Breast epithelium (tissue), 4 donors: ENCODE data around the gene SKA1. TPM values are rescaled to one million over a fixed set of nuclear protein-coding genes. Genes with fewer than 3 reads are reported as not detected.
"Not testable (repeated sequence)": the region's sequence is repeated elsewhere in the genome, so short reads cannot be mapped to it uniquely, and the experiment has no call there.

Experiments
- DNase-seq, 2 donors: peaks; one replicate each; pipeline ENCODE4 v3.0.0-alpha.2; 2019; ENCODE audit warnings: low spot score in 2 of 2
- H3K27ac ChIP-seq, 2 donors: fragments of 200-600 bp; sonication (generic) in 1 of 2; one replicate each; pipeline ENCODE4 v1.5.1; 2016 to 2019; ENCODE audit warnings: mild to moderate bottlenecking in 1 of 2
- H3K27me3 ChIP-seq, 2 donors: fragments of 200-600 bp; sonication (generic) in 1 of 2; one replicate each; pipeline versions ENCODE4 v1.5.1 to v1.6.0; 2017 to 2019; ENCODE audit warnings: control low read depth in 1 of 2, mild to moderate bottlenecking in 1 of 2
- H3K36me3 ChIP-seq: fragments of 200-600 bp; one replicate; pipeline ENCODE4 v1.5.1; 2019
- H3K4me1 ChIP-seq, 2 donors: fragments of 200-600 bp; sonication (generic); one replicate each; pipeline ENCODE4 v1.5.1; 2016 to 2019; ENCODE audit warnings: control low read depth in 1 of 2
- H3K4me3 ChIP-seq, 3 donors: fragments of 200-600 bp; sonication (generic); 1 replicate in 2 of 3; 2 replicates in 1 of 3; pipeline ENCODE4 v1.5.1; 2016 to 2019; ENCODE audit warnings: mild to moderate bottlenecking in 3 of 3, moderate library complexity in 2 of 3
- H3K9me3 ChIP-seq, 2 donors: fragments of 200-600 bp; sonication (generic) in 1 of 2; one replicate each; pipeline ENCODE4 v1.5.1; 2016 to 2019; ENCODE audit warnings: control low read depth in 1 of 2
- POLR2A ChIP-seq: fragments of 450-650 bp; IDR thresholded peaks from one replicate; pipeline ENCODE4 v1.6.1; 2016; ENCODE audit warnings: antibody characterized with exemption, mild to moderate bottlenecking, moderate library complexity
- POLR2AphosphoS5 ChIP-seq, 3 donors: sonication (generic); formaldehyde crosslinking; IDR thresholded peaks; one replicate each; pipeline ENCODE4 v1.6.1; 2017; ENCODE audit warnings: antibody characterized with exemption in 3 of 3
- intact Hi-C: fragments of 100-400 bp; cut with DNase I; formaldehyde crosslinking; loops from one replicate; pipeline ENCODE4 v1.15.1; 2023; ENCODE audit warnings: low total_unique reads
- total RNA-seq, 3 donors: library from RNA; depleted of rRNA; stranded (reverse); fragments of >200 nt; gene quantifications; one replicate each; pipeline ENCODE4 v1.1.0, GENCODE V29; 2016
- TF ChIP-seq, protein P1 (sequence below), 3 donors: fragments of 450-650 bp; IDR thresholded peaks; one replicate each; pipeline ENCODE4 v1.5.1; 2016 to 2017; ENCODE audit warnings: antibody characterized with exemption in 3 of 3, mild to moderate bottlenecking in 3 of 3, moderate library complexity in 3 of 3

The SKA1 gene
- total RNA-seq, 3 donors from 2014 or later: 0.48 TPM; not detected in 2

DNA sequence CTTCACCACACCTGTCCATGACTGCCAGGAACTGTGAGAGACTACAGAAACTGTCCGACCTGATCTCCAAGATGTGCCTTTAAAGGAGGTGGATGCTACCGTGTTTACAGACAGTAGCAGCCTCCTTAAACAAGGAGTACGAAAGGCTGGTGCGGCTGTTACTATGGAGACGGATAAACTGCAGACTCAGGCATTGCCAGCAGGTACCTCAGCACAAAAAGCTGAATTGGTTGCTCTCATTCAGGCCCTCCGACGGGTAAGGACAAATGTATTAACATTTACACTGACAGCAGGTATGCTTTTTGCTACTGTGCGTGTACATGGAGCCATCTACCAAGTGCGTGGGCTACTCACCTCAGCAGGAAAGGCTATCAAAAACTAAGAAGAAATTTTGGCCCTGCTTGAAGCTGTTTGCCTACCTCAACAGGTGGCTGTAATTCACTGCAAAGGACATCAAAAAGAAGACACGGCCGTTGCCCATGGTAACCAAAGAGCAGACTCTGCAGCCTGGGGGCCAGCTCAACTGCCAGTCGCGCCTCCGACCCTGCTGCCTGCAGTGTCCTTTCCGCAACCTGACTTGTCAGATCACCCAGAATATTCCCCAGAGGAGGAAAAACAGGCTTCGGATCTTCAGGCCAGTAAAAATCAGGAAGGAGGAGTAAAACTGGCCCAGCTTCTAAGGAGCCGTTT lies 30.9 kb downstream of the SKA1 start:
- H3K27me3 ChIP-seq: peaks cover 0 to 19% of the 10 kb centered on the region in 2 donors
- TF ChIP-seq POLR2AphosphoS5 (IDR thresholded peaks at IDR 0.05): no peak
- TF ChIP-seq, protein P1, sequence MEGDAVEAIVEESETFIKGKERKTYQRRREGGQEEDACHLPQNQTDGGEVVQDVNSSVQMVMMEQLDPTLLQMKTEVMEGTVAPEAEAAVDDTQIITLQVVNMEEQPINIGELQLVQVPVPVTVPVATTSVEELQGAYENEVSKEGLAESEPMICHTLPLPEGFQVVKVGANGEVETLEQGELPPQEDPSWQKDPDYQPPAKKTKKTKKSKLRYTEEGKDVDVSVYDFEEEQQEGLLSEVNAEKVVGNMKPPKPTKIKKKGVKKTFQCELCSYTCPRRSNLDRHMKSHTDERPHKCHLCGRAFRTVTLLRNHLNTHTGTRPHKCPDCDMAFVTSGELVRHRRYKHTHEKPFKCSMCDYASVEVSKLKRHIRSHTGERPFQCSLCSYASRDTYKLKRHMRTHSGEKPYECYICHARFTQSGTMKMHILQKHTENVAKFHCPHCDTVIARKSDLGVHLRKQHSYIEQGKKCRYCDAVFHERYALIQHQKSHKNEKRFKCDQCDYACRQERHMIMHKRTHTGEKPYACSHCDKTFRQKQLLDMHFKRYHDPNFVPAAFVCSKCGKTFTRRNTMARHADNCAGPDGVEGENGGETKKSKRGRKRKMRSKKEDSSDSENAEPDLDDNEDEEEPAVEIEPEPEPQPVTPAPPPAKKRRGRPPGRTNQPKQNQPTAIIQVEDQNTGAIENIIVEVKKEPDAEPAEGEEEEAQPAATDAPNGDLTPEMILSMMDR (IDR thresholded peaks at IDR 0.05): no peak
- TF ChIP-seq POLR2A: no peak

GRCh38 chr18:50409236-50409635 lies 34.4 kb downstream of the SKA1 start:
- intact Hi-C loops: no loop called here

More for the DNA sequence above, 30.9 kb downstream of the SKA1 start:
- intact Hi-C loops: no loop called here
- Histone ChIP-seq H3K36me3 (no peaks in the 10 kb centered on the region), H3K4me1 (no peaks in the 10 kb centered on the region), H3K27ac (no peak overlapping the region), H3K9me3 (no peaks in the 10 kb centered on the region), H3K4me3 (no peak overlapping the region)
- no peak for DNase-seq

DNA sequence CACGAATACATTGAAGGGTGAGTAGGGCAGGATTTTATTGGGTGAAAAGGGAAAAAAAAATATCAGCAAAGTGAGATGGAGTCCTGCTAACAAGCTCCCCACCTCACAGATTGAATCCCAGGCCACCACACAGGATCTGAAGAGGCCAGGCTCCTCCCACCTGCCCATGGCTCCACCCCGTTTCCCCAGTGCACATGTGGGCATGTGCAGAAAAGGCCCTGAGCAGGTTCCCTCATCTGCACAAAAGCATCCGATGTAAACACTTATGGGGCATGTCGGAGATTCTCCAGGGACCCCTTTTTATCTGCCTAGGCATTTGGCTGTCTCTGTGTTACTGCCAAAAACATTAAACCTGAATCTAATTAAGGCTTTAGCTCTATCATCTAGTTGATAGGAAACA lies 35.2 kb downstream of the SKA1 start:
- no peak for DNase-seq
- intact Hi-C loops: no loop called here

More at GRCh38 chr18:50409236-50409635, 34.4 kb downstream of the SKA1 start:
- Histone ChIP-seq H3K36me3 (no peaks in the 10 kb centered on the region), H3K27me3 (no peaks in the 10 kb centered on the region), H3K27ac (no peak overlapping the region), H3K4me1 (no peaks in the 10 kb centered on the region), H3K4me3 (no peak overlapping the region), H3K9me3 (no peaks in the 10 kb centered on the region)
- DNase-seq: no peak
- TF ChIP-seq POLR2AphosphoS5 (IDR thresholded peaks at IDR 0.05) (no peak), POLR2A (no peak)
- TF ChIP-seq, protein P1 (IDR thresholded peaks at IDR 0.05): no peak

DNA sequence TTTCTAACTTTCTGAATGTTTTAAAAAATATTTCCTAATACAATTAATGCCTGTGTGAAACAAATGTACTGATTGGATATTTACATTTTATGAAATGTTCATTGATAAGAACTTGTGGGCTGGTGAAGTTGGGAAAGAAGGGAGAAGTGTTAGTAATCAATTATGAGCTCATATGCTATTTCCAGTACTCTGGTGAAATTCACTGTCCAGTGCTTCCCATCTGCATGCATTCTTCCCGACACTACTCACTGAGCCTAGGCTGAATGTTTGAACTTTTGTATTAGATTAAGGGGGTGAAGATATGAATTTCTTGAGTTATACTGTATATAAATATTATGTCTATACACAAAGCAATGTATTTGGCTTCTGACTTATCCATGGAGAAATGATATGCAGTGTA lies 36.0 kb downstream of the SKA1 start:
- Histone ChIP-seq H3K4me1 (no peaks in the 10 kb centered on the region), H3K4me3 (no peak overlapping the region), H3K36me3 (no peaks in the 10 kb centered on the region), H3K9me3 (no peaks in the 10 kb centered on the region), H3K27me3 (no peaks in the 10 kb centered on the region), H3K27ac (no peak overlapping the region)
- DNase-seq: no peak
- TF ChIP-seq POLR2A: no peak
- TF ChIP-seq, protein P1 (IDR thresholded peaks at IDR 0.05): no peak
- intact Hi-C loops: no loop called here

More for the DNA sequence above, 35.2 kb downstream of the SKA1 start:
- H3K36me3 ChIP-seq: no peaks in the 10 kb centered on the region
- no peaks in the 10 kb centered on the region for H3K4me1 ChIP-seq
- H3K27me3 ChIP-seq: no peaks in the 10 kb centered on the region
- H3K4me3 ChIP-seq: no peak overlapping the region
- no peaks in the 10 kb centered on the region for H3K9me3 ChIP-seq
- TF ChIP-seq, protein P1 (IDR thresholded peaks at IDR 0.05): no peak
- no peak for TF ChIP-seq POLR2AphosphoS5 (IDR thresholded peaks at IDR 0.05)
- TF ChIP-seq POLR2A: no peak
- H3K27ac ChIP-seq: no peak overlapping the region

DNA sequence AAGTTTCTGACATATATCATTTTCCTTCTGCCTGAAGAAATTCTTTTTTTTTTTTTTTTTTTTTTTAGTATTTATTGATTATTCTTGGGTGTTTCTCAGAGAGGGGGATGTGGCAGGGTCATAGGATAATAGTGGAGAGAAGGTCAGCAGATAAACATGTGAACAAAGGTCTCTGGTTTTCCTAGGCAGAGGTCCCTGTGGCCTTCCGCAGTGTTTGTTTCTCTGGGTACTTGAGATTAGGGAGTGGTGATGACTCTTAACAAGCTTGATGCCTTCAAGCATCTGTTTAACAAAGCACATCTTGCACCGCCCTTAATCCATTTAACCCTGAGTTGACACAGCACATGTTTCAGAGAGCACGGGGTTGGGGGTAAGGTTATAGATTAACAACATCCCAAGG lies 42.0 kb downstream of the SKA1 start:
- H3K27ac ChIP-seq, H3K36me3 ChIP-seq, H3K9me3 ChIP-seq, H3K4me1 ChIP-seq, H3K4me3 ChIP-seq, H3K27me3 ChIP-seq, intact Hi-C loops, DNase-seq: not testable (repeated sequence)

- H3K9me3 ChIP-seq, H3K36me3 ChIP-seq, H3K4me1 ChIP-seq, intact Hi-C loops, DNase-seq, H3K4me3 ChIP-seq, H3K27ac ChIP-seq, H3K27me3 ChIP-seq: not testable (repeated sequence)
Observed at GRCh38 chr18:50417705-50418104, 42.9 kb downstream of the SKA1 start.
